Measurements from ENCODE around the gene MZT2B.
A peak's percentile ranks its signal among the peaks of the same experiment; 100 is the strongest.

MZT2B gene

DNA sequence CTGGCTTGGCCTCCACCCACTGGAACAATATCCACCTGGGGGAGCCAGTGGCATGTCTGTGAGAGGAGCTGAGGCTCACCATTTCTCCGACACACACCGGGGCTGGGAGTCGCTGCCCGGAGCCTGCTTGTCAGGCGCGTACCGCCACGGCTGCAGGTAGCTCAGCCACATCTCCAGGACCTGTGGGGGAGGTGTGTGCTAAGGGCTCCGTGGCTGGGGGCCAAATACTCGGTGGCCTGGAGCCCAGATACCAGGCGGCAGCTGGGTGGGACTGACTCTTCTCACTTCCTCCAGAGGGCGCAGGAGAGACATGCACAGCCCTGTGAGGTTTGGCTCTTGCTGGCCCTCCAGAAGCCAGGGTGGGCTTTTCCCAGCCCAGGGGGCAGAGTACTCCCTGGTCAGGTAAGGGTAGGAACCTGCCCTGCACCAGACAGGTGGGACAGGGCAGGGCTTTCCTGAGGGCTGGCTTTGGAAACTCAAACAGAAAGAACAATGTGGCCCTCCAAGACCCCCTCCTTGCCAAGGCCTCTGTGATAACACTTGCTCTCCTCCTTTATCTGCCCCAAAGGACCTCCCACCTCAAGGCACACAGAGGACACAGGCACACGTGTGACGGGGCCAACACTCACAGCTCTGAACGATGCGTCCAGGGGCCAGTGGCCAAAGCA lies 26.0 kb upstream of the MZT2B start:
- TF ChIP-seq CTCF (IDR thresholded peaks at IDR 0.05) = peak; percentile 64

DNA sequence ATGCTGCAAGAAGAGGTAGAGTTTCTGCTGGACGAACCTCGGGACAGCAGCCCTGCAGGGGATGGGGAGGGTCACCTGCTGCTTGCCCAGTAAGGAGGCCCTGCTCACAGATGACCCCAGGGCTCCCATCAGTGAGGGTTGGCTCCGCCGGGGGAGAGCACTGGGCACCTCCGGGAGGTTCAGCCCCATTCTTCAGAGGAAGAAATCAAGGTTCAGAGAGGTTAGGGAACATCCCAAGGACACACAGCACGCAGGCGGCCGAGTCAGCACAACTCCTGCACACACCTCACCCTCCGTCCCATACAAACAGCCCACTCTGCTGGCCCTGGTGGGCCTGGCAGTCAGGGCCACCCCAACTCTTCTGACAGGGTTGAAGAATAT lies 25.4 kb upstream of the MZT2B start:
- no peak for TF ChIP-seq CTCF (IDR thresholded peaks at IDR 0.05)

GRCh38 chr2:130158631-130159030 lies 23.4 kb upstream of the MZT2B start:
- no peak for TF ChIP-seq CTCF (IDR thresholded peaks at IDR 0.05)

GRCh38 chr2:130160131-130160530 lies 21.9 kb upstream of the MZT2B start:
- TF ChIP-seq CTCF (IDR thresholded peaks at IDR 0.05) = no peak

DNA sequence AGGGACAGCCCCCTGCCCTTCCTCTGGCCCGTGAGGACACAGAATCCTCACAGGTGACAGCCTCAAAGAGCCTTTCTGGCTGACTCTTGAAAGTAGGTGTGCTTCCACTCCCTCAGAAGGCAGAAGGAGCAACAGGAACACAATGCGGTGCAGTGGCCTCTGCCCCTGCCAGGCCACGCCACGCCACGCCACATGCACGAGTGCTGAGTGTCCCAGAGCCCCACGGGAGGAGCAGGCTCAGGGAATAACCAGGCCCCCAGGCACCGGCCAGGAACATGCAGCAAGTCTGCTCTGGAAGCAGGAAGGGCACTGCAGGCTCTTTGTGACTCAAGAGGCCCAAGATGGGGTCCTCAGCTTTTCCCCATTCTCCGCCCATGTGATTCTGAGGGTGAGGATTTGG lies 19.1 kb upstream of the MZT2B start:
- no peak for TF ChIP-seq CTCF (IDR thresholded peaks at IDR 0.05)

DNA sequence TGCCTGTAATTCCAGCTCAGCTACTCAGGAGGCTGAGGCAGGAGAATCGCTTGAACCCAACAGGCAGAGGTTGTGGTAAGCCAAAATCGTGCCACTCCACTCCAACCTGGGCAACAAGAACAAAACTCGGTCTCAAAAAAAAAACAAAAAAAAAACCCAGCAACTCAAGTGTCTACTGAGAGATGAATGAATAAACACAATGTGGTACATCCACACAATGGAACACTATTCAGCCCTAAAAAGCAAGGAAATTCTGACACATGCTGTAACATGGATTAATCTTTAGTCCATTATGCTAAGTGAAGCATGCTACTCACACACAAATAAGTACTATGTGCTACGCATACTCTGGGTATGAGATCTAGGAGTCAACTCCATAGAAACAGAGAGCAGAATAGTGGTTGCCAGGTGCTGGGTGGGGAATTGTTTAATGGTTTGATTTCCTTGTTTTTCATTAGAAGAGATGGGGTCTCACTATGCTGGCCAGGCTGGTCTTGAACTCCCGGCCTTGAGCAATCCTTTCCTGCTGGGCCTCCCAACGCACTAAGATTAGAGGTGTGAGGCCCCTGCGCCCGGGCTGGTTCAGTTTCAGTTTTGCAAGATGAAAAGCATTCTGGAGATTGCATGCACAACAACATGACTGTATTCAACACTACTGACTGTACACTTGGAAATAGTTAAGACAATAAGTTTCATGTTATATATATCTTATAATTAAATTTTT lies 16.6 kb upstream of the MZT2B start:
- no peak for TF ChIP-seq CTCF (IDR thresholded peaks at IDR 0.05)

DNA sequence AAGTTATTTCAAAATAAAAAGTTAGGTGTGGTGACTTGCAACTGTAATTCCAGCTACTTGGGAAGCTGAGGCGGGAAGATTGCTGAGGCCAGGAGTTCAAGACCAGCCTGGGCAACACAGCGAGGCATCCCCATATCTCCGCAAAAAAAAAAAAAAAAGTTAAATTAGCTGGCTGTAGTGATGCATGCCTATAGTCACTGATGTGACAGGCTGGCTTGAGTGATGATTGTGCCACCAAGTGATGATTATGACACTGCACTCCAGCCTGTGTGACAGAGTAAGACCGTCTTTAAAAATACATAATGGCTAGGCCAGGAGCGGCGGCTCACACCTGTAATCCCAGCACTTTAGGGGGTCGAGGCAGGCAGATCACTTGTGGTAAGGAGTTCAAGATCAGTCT lies 12.2 kb upstream of the MZT2B start:
- TF ChIP-seq CTCF (IDR thresholded peaks at IDR 0.05) = no peak

Data from LNCAP (cell line).